Spleen (tissue), 7 donors: Measurements from ENCODE around the gene NAPSA.

Experiments used
- POLR2A ChIP-seq, 3 donors: fragments of 450-650 bp; IDR thresholded peaks; one replicate each; pipeline ENCODE4 v1.5.1; 2017; ENCODE audit warnings: antibody characterized with exemption in 3 of 3, mild to moderate bottlenecking in 1 of 3
- POLR2AphosphoS5 ChIP-seq, 3 donors: sonication (generic); formaldehyde crosslinking; IDR thresholded peaks; one replicate each; pipeline ENCODE4 v1.5.1; 2017; ENCODE audit warnings: antibody characterized with exemption in 3 of 3
- TF ChIP-seq, protein P1 (sequence below), 11 experiments: fragments of 200-600 bp in 7 of 11; fragments of 450-650 bp in 4 of 11; sonication (generic) in 4 of 11; IDR thresholded peaks in 8 of 11; conservative IDR thresholded peaks in 3 of 11; 1 replicate in 7 of 11; 2 replicates in 4 of 11; pipeline versions ENCODE4 v1.4.0 to v1.8.0; 2016 to 2021; ENCODE audit warnings: antibody characterized with exemption in 11 of 11, inconsistent platforms in 4 of 11, mild to moderate bottlenecking in 1 of 11
- donor health status: DM: no; HTN: no; CAD: no; lungs with moderate emphysema.
- donor health status: DM: no; HTN: no; CAD: no.
- donor health status: DM: no; HTN: no; CAD: no.

DNA sequence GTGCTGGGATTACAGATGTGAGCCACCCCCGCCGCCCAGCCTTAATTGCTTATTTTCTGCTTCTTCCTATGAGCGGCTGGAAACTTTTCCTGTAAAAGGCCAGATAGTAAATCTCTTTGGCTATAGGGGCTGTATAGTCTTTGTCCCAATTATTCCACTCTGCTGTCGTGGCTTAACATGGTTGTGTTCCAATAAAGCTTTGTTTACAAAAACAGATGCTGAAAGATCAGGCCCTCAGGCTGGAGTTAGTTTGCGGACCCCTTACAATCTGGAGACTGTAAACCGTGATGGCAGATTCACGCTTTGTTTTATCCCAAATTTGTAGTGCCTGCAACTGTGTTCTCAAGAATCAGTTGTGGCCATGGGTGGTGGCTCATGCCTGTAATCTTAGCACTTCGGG is 47.0 kb downstream of the NAPSA start:
- no peak for TF ChIP-seq POLR2A (IDR thresholded peaks at IDR 0.05)
- TF ChIP-seq, protein P1, sequence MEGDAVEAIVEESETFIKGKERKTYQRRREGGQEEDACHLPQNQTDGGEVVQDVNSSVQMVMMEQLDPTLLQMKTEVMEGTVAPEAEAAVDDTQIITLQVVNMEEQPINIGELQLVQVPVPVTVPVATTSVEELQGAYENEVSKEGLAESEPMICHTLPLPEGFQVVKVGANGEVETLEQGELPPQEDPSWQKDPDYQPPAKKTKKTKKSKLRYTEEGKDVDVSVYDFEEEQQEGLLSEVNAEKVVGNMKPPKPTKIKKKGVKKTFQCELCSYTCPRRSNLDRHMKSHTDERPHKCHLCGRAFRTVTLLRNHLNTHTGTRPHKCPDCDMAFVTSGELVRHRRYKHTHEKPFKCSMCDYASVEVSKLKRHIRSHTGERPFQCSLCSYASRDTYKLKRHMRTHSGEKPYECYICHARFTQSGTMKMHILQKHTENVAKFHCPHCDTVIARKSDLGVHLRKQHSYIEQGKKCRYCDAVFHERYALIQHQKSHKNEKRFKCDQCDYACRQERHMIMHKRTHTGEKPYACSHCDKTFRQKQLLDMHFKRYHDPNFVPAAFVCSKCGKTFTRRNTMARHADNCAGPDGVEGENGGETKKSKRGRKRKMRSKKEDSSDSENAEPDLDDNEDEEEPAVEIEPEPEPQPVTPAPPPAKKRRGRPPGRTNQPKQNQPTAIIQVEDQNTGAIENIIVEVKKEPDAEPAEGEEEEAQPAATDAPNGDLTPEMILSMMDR (IDR thresholded peaks at IDR 0.05 in 8 of 11, conservative IDR thresholded peaks at IDR 0.05 in 3 of 11), result no peak
- no peak for TF ChIP-seq POLR2AphosphoS5 (IDR thresholded peaks at IDR 0.05)
